Measurements from ENCODE around the gene TMEM38A. TPM values are rescaled to one million over a fixed set of nuclear protein-coding genes. Genes with fewer than 3 reads are reported as not detected.

Gene TMEM38A
- total RNA-seq, 4 donors from 2014 or later = 3.3 to 7.3 (median 3.6) TPM

DNA sequence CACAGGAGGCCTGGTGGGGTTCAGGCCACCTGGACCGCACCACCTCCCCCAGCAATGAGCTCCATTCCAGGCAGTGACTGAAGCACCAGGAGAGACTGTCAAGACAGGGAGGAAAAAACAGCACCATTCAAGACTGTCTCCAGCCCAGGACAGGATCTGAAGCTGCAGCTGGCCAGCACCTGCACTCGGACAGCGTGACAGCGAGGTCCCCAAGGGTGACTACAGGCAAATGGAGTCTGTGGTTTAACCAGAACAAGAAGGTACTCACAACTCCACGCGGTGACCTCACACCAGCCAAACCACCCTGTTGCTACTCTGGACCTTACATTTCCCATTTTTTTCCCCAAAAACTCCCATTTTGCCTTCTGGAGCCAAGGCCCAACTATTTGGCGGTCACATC, 42.7 kb upstream of the TMEM38A start:
- Histone ChIP-seq H3K27ac (no peak overlapping the region), H3K36me3 (no peaks in the 10 kb centered on the region), H3K4me1 (peaks cover 0 to 93% (median 12%) of the 10 kb centered on the region in 4 donors), H3K9me3 (no peaks in the 10 kb centered on the region), H3K4me3 (no peak overlapping the region), H3K27me3 (no peaks in the 10 kb centered on the region)
- TF ChIP-seq, protein P1, sequence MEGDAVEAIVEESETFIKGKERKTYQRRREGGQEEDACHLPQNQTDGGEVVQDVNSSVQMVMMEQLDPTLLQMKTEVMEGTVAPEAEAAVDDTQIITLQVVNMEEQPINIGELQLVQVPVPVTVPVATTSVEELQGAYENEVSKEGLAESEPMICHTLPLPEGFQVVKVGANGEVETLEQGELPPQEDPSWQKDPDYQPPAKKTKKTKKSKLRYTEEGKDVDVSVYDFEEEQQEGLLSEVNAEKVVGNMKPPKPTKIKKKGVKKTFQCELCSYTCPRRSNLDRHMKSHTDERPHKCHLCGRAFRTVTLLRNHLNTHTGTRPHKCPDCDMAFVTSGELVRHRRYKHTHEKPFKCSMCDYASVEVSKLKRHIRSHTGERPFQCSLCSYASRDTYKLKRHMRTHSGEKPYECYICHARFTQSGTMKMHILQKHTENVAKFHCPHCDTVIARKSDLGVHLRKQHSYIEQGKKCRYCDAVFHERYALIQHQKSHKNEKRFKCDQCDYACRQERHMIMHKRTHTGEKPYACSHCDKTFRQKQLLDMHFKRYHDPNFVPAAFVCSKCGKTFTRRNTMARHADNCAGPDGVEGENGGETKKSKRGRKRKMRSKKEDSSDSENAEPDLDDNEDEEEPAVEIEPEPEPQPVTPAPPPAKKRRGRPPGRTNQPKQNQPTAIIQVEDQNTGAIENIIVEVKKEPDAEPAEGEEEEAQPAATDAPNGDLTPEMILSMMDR (IDR thresholded peaks at IDR 0.05) = no peak
- TF ChIP-seq POLR2A (IDR thresholded peaks at IDR 0.05) (no peak), EP300 (IDR thresholded peaks at IDR 0.05) (no peak)
- WGBS, 2 donors = 90% methylated on average over 7 of the region's 7 CpGs
- no peak for DNase-seq (ENCODE audit: low spot score in 2 of 2)

DNA sequence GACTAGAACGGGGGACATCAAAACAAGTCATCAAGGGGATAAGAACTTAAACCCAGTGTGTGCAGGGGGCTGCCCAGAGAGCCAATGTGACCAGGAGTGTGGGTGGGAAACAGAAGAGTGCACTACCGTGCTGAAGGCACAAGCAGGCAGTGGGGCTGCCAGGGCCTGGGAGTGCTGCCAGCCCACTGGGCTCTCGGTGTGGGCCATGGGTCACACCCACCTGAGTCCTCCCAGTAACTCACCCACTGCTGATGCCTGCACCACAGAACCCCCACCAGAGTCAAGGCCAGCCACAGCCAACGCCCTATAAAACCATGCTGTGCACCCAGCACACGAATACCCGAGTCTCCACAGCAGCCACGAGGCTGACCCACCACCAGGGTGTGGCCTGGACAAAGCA, 41.5 kb upstream of the TMEM38A start:
- WGBS, 2 donors = 51 to 53% methylated on average over 6 to 7 of the region's 7 CpGs
- Histone ChIP-seq H3K4me1 (peaks cover 0 to 85% (median 11%) of the 10 kb centered on the region in 4 donors), H3K9me3 (no peaks in the 10 kb centered on the region), H3K27ac (no peak overlapping the region), H3K4me3 (no peak overlapping the region), H3K27me3 (no peaks in the 10 kb centered on the region), H3K36me3 (peaks cover 0 to 7% (median 0%) of the 10 kb centered on the region in 3 donors)
- DNase-seq (ENCODE audit: low spot score in 2 of 2) = no peak
- TF ChIP-seq, protein P1 (IDR thresholded peaks at IDR 0.05) = no peak
- no peak for TF ChIP-seq EP300 (IDR thresholded peaks at IDR 0.05)
- no peak for TF ChIP-seq POLR2A (IDR thresholded peaks at IDR 0.05)

DNA sequence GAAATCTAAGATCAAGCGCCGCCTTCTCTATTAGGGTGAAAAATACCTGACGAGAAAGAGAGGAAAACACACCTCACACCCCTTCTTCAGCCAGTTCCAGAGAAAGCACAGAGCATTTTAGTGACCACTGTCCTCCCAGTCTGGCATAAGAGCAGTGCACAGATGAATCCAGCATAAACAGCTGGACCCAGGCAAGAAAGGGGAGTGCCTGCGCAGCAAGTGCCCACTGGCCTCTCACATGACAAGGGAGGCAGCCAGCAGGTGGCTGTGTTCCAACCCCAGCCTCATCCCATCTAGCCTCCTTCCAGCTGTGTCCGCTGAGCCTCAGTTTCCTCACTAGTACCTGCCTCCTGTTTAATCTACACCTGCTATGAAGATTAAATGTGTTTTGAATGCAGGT, 40.9 kb upstream of the TMEM38A start:
- TF ChIP-seq POLR2A (IDR thresholded peaks at IDR 0.05) (no peak), EP300 (IDR thresholded peaks at IDR 0.05) (no peak)
- TF ChIP-seq, protein P1 (IDR thresholded peaks at IDR 0.05) = no peak
- Histone ChIP-seq H3K4me3 (no peak overlapping the region), H3K27ac (no peak overlapping the region), H3K36me3 (peaks cover 0 to 12% (median 0%) of the 10 kb centered on the region in 3 donors), H3K27me3 (no peaks in the 10 kb centered on the region), H3K4me1 (peaks cover 0 to 87% (median 11%) of the 10 kb centered on the region in 4 donors), H3K9me3 (no peaks in the 10 kb centered on the region)
- no peak for DNase-seq (ENCODE audit: low spot score in 2 of 2)
- WGBS, 2 donors = 80 to 81% methylated on average over 5 of the region's 5 CpGs

DNA sequence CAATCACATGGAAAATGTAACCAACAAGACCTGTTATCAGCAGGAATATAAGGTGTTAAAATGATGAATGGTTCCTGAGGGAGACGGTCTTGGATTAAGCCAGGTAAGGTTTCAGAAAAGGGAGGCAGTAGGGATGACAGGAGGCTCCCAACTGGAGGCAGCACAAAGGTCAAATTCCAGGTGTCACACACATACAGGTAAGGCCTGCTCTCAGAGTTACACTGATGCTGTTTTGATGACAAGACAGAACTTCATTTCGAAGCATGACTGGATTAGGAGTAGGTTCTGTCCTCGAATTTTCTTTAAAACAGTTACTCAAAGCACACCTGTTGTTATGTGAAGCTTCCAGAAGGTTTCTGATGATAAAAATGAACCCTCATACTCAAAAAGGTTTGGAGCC, 40.4 kb upstream of the TMEM38A start:
- H3K4me1 ChIP-seq = peaks cover 0 to 87% (median 11%) of the 10 kb centered on the region in 4 donors
- H3K27me3 ChIP-seq = no peaks in the 10 kb centered on the region

DNA sequence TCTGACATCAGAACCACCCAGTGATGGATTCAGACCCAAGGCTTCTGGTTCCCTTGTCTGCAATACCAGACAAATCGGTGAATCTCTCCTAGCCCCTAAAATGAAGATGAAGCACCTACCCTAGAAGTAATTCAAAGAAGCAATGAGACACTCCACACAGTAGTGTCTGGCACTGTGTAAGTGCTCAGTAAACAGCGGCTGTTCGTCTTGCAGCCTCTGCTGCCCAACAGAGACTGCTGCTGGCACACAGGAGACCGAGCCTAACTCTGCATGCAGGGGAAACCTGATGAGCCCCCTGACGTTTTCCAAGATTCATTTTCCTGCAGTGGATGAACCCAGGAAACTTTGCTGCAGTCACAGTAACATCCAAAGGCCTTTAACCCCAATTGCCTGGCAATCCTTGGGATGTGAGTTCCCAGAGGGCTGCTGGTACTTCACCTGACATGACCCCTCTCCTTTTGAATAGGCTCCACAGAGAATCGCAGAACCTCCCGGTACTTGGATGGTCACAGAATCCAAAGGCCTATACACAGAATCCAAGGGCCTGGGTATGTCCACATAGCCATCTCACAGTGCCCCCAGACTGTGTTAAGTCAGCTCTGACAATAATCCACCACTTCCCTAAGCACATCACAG, 39.7 kb upstream of the TMEM38A start:
- Histone ChIP-seq H3K27me3 (no peaks in the 10 kb centered on the region), H3K27ac (peak overlapping the region in 1 of 4 donors; percentile 28), H3K4me1 (peaks cover 0 to 91% (median 15%) of the 10 kb centered on the region in 4 donors), H3K9me3 (no peaks in the 10 kb centered on the region), H3K36me3 (peaks cover 0 to 12% (median 0%) of the 10 kb centered on the region in 3 donors), H3K4me3 (no peak overlapping the region)
- TF ChIP-seq EP300 (IDR thresholded peaks at IDR 0.05) (no peak), POLR2A (IDR thresholded peaks at IDR 0.05) (no peak)
- TF ChIP-seq, protein P1 (IDR thresholded peaks at IDR 0.05) = no peak
- WGBS, 2 donors = 48 to 61% methylated on average over 7 of the region's 7 CpGs
- no peak for DNase-seq (ENCODE audit: low spot score in 2 of 2)

More for the DNA sequence above, 40.4 kb upstream of the TMEM38A start:
- Histone ChIP-seq H3K4me3 (no peak overlapping the region), H3K27ac (no peak overlapping the region), H3K36me3 (peaks cover 0 to 12% (median 0%) of the 10 kb centered on the region in 3 donors), H3K9me3 (no peaks in the 10 kb centered on the region)
- WGBS, 2 donors = 81 to 84% methylated on average over 3 of the region's 3 CpGs
- TF ChIP-seq, protein P1 (IDR thresholded peaks at IDR 0.05) = no peak
- no peak for TF ChIP-seq POLR2A (IDR thresholded peaks at IDR 0.05)
- no peak for TF ChIP-seq EP300 (IDR thresholded peaks at IDR 0.05)
- no peak for DNase-seq (ENCODE audit: low spot score in 2 of 2)
